Peyer's patch (tissue), 4 donors: Measurements from ENCODE around the gene MEGF9. TPM values are rescaled to one million over a fixed set of nuclear protein-coding genes. Genes with fewer than 3 reads are reported as not detected.
"Not testable (repeated sequence)": the region's sequence is repeated elsewhere in the genome, so short reads cannot be mapped to it uniquely, and the experiment has no call there.

Experiments used
- DNase-seq, 3 donors: peaks; one replicate each; pipeline ENCODE4 v3.0.0-alpha.2; 2017 to 2019
- H3K27ac ChIP-seq, 4 donors: fragments of 200-600 bp; sonication (generic); one replicate each; pipeline ENCODE4 v1.5.1; 2016 to 2019
- H3K27me3 ChIP-seq, 2 donors: fragments of 200-600 bp; sonication (generic); one replicate each; pipeline ENCODE4 v1.5.1; 2019
- H3K36me3 ChIP-seq, 3 donors: fragments of 200-600 bp; sonication (generic); one replicate each; pipeline ENCODE4 v1.5.1; 2016 to 2019
- H3K4me1 ChIP-seq, 4 donors: fragments of 200-600 bp; sonication (generic); one replicate each; pipeline ENCODE4 v1.5.1; 2016 to 2019
- H3K4me3 ChIP-seq, 4 donors: fragments of 200-600 bp; sonication (generic); 1 replicate in 3 of 4; 2 replicates in 1 of 4; pipeline ENCODE4 v1.5.1; 2016 to 2019; ENCODE audit warnings: mild to moderate bottlenecking in 1 of 4
- H3K9me3 ChIP-seq, 4 donors: fragments of 200-600 bp; sonication (generic); one replicate each; pipeline ENCODE4 v1.5.1; 2016 to 2019; ENCODE audit warnings: mild to moderate bottlenecking in 1 of 4
- POLR2A ChIP-seq, 2 donors: fragments of 450-650 bp; IDR thresholded peaks; one replicate each; pipeline ENCODE4 v1.5.1; 2017; ENCODE audit warnings: antibody characterized with exemption in 2 of 2, mild to moderate bottlenecking in 2 of 2, moderate library complexity in 2 of 2
- total RNA-seq, 4 donors: library from RNA; depleted of rRNA; stranded (reverse); fragments of >200 nt; gene quantifications; one replicate each; pipeline ENCODE4 v1.1.0, GENCODE V29; 2016
- TF ChIP-seq, protein P1 (sequence below), 6 experiments: fragments of 450-650 bp in 4 of 6; fragments of 200-600 bp in 2 of 6; sonication (generic) in 1 of 6; IDR thresholded peaks; one replicate each; pipeline ENCODE4 v1.5.1; 2017 to 2019; ENCODE audit warnings: antibody characterized with exemption in 6 of 6, mild to moderate bottlenecking in 3 of 6, moderate library complexity in 1 of 6

MEGF9 gene
- total RNA-seq, 4 donors from 2014 or later: 8.1 to 15.1 (median 11.5) TPM

DNA sequence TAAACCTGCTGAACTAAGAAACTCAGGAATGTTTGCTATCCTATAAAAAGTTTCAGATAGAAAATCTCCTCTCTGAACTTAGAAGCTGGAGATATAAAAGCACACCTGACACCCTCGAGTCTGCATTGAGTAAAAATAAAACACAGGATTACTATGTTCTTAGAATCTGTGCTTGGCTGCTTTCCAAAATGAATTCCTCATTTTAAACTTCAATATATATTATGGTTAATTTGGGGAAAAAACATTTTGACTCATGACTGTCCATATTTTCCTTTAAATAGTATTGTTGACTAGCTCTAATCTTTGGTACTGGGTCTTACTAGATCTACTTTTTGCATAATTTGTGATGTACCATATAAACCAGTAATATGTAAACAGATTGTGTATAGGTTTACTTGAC, 42.3 kb upstream of the MEGF9 start:
- no peaks in the 10 kb centered on the region for H3K4me1 ChIP-seq
- H3K27ac ChIP-seq: no peak overlapping the region
- H3K36me3 ChIP-seq: peaks cover 0 to 18% (median 0%) of the 10 kb centered on the region in 3 donors
- H3K27me3 ChIP-seq: no peaks in the 10 kb centered on the region
- no peaks in the 10 kb centered on the region for H3K9me3 ChIP-seq
- TF ChIP-seq POLR2A (IDR thresholded peaks at IDR 0.05): no peak
- H3K4me3 ChIP-seq: no peak overlapping the region
- DNase-seq: no peak

DNA sequence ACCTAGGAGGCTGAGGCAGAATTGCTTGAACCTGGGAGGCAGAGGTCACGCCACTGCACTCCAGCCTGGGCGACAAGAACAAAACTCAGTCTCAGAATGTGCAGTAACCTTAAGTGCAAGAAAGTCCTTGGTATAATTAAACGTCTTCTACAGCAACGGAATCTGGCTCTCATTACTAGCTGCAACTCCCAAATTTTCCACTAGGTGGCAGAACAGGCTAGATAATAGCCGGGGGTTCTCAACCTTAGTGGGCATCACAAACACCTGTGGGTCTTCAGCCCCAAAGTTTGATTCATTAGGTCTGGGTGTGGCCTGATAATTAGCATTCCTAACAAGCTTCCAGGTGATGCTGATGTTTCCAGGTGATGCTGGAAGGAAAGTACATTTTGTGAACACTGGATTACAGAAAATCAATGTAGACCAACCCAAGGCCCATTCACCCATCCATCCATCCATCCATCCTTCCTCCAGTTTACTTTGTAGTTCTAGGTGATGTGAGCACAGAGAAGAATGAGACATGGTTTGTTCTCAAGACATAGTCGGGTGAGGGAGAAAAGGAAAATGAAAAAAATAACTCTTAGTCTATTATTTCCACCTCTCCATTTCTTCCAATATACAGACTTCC, 41.7 kb upstream of the MEGF9 start:
- Histone ChIP-seq H3K27me3 (no peaks in the 10 kb centered on the region), H3K9me3 (no peaks in the 10 kb centered on the region), H3K36me3 (peaks cover 0 to 13% (median 0%) of the 10 kb centered on the region in 3 donors), H3K4me3 (no peak overlapping the region), H3K4me1 (no peaks in the 10 kb centered on the region), H3K27ac (no peak overlapping the region)
- TF ChIP-seq, protein P1, sequence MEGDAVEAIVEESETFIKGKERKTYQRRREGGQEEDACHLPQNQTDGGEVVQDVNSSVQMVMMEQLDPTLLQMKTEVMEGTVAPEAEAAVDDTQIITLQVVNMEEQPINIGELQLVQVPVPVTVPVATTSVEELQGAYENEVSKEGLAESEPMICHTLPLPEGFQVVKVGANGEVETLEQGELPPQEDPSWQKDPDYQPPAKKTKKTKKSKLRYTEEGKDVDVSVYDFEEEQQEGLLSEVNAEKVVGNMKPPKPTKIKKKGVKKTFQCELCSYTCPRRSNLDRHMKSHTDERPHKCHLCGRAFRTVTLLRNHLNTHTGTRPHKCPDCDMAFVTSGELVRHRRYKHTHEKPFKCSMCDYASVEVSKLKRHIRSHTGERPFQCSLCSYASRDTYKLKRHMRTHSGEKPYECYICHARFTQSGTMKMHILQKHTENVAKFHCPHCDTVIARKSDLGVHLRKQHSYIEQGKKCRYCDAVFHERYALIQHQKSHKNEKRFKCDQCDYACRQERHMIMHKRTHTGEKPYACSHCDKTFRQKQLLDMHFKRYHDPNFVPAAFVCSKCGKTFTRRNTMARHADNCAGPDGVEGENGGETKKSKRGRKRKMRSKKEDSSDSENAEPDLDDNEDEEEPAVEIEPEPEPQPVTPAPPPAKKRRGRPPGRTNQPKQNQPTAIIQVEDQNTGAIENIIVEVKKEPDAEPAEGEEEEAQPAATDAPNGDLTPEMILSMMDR (IDR thresholded peaks at IDR 0.05): peak; percentile 82 to 96 (median 90)
- TF ChIP-seq POLR2A (IDR thresholded peaks at IDR 0.05): no peak
- DNase-seq: peak in 2 of 3 donors; percentile 70 to 82

DNA sequence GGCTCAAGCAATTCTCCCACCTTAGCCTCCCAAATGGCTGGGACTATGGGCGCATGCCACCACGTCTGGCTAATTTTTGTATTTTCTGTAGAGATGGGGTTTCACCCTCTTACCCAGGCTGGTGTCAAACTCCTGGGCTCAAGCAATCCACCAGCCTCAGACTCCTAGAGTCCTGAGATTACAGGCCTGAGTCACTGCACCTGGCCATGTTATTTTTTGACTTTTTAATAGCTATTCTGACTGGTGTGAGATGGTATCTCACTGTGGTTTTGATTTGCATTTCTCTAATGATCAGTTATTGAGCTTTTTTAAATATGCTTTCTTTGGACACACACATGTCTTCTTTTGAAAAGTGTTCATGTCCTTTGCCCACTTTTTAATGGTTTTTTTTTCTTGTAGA, 40.8 kb upstream of the MEGF9 start:
- Histone ChIP-seq H3K36me3 (peaks cover 0 to 8% (median 0%) of the 10 kb centered on the region in 3 donors), H3K4me3 (no peak overlapping the region), H3K27ac (no peak overlapping the region), H3K9me3 (no peaks in the 10 kb centered on the region), H3K4me1 (no peaks in the 10 kb centered on the region), H3K27me3 (no peaks in the 10 kb centered on the region)
- TF ChIP-seq, protein P1 (IDR thresholded peaks at IDR 0.05): no peak
- TF ChIP-seq POLR2A (IDR thresholded peaks at IDR 0.05): no peak
- DNase-seq: no peak

DNA sequence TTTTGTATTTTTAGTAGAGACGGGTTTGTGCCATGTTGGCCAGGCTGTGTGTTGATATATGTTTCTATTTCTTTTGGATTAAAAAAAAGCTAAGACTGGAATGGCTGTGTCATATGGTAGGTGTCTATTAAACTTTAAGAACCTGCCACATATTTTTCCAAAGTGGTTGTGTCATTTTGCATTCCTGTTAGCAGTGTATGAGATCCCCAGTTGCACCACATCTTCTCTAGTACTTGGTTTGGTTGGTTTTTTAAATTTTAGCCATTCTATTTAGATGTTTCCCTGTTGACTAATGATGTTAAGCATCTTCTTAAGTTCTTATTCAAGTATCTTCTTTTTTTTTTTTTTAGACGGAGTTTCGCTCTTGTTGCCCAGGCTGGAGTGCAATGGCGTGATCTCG, 36.2 kb upstream of the MEGF9 start:
- TF ChIP-seq, protein P1 (IDR thresholded peaks at IDR 0.05): no peak
- TF ChIP-seq POLR2A (IDR thresholded peaks at IDR 0.05): no peak

DNA sequence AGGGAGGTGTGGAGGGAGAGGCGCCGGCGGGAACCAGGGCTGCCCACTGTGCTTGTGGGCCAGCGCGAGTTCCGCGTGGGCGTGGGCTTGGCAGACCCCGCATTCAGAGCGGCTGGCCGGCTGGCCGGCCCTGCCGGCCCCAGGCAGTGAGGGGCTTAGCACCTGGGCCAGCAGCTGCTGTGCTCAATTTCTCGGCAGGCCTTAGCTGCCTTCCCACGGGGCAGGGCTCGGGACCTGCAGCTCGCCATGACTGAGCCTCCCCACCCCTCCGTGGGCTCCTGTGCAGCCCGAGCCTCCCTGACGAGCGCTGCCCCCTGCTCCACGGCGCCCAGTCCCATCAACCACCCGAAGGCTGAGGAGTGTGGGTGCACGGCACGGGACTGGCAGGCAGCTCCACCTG, 32.1 kb upstream of the MEGF9 start:
- not testable (repeated sequence) for H3K27ac ChIP-seq, H3K9me3 ChIP-seq, DNase-seq, H3K36me3 ChIP-seq, H3K4me3 ChIP-seq, H3K4me1 ChIP-seq, H3K27me3 ChIP-seq

More for the DNA sequence above, 36.2 kb upstream of the MEGF9 start:
- H3K4me1 ChIP-seq: no peaks in the 10 kb centered on the region
- no peak overlapping the region for H3K4me3 ChIP-seq
- H3K36me3 ChIP-seq: no peaks in the 10 kb centered on the region
- no peaks in the 10 kb centered on the region for H3K9me3 ChIP-seq
- no peaks in the 10 kb centered on the region for H3K27me3 ChIP-seq
- no peak overlapping the region for H3K27ac ChIP-seq
- DNase-seq: no peak

DNA sequence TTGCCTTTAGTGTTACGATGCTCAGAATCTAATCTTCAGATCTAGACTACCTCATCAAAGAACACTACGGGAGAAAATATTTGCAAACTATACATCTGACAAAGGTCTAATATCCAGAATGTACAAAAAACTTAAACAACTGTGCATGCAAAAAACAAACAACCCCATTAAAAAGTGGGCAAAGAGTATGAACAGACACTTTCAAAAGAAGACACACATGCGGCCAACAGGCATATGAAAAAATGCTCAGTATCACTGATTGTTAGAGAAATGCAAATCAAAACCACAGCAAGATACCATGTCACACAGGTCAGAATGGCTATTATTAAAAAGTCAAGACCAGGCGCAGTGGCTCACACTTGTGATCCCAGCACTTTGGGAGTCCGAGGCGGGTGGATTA, 31.0 kb upstream of the MEGF9 start:
- Histone ChIP-seq H3K36me3 (no peaks in the 10 kb centered on the region), H3K27ac (no peak overlapping the region), H3K27me3 (no peaks in the 10 kb centered on the region), H3K9me3 (no peaks in the 10 kb centered on the region), H3K4me1 (no peaks in the 10 kb centered on the region), H3K4me3 (no peak overlapping the region)
- DNase-seq: no peak
- TF ChIP-seq, protein P1 (IDR thresholded peaks at IDR 0.05): no peak

DNA sequence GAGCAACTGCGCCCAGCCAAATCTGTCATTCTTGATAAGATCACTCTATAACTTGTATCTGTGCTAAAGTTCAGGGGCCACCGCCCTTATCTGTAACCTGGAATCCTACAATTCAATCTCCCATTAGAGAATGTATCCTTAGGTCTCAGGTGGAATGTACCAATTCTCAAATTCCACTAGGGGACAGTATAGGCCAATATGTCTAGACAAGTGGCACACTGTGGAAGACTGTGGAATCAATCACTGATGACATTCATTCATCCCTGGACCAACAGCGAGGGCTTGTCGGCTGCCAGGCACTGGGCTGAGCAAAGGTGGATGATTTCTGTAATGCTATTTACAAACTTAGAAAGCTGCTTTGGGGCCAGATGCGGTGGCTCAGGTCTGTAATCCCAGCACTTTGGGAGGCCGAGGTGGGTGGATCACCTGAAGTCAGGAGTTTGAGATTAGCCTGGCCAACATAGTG, 28.7 kb upstream of the MEGF9 start:
- Histone ChIP-seq H3K27me3 (no peaks in the 10 kb centered on the region), H3K4me3 (no peak overlapping the region), H3K36me3 (no peaks in the 10 kb centered on the region), H3K4me1 (no peaks in the 10 kb centered on the region), H3K27ac (no peak overlapping the region), H3K9me3 (no peaks in the 10 kb centered on the region)
- TF ChIP-seq, protein P1 (IDR thresholded peaks at IDR 0.05): peak in 5 of 6 experiments; percentile 27 to 96 (median 88)
- no peak for TF ChIP-seq POLR2A (IDR thresholded peaks at IDR 0.05)
- DNase-seq: peak in 1 of 3 donors; percentile 72
